HK-2 (cell line): ENCODE measurements around the gene NLRP1.

Experiments
- DNase-seq: peaks from one replicate; pipeline ENCODE4 v3.0.0-alpha.2; 2018; ENCODE audit not compliant: unreplicated experiment

The NLRP1 gene

GRCh38 chr17:5557485-5557884 lies 26.8 kb downstream of the NLRP1 start:
- peak; percentile 54 for DNase-seq

DNA sequence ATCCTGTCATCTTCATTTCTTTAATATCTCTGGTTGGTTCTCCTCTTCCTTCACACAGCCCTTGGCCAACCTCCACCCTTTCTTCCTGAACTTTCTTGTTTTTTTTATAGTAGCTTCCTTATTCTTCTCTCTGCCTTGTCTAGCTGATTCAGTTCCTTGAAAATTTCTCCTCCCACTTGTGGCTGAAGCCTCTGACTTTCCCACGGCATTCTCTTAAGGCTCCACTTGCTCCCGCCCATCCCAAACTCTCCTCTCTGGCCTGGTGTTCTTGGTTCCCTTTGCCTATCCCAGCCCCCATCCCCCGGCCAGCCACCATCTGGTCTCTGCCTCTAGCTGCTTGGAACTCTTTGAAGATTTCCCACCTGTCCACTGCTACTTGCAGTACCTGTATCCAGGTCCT lies 29.1 kb downstream of the NLRP1 start:
- peak; percentile 60 for DNase-seq

- DNase-seq: no peak
Observed at GRCh38 chr17:5553479-5553878, 30.8 kb downstream of the NLRP1 start.

- DNase-seq: no peak
Observed at GRCh38 chr17:5552841-5553240, 31.5 kb downstream of the NLRP1 start.

DNA sequence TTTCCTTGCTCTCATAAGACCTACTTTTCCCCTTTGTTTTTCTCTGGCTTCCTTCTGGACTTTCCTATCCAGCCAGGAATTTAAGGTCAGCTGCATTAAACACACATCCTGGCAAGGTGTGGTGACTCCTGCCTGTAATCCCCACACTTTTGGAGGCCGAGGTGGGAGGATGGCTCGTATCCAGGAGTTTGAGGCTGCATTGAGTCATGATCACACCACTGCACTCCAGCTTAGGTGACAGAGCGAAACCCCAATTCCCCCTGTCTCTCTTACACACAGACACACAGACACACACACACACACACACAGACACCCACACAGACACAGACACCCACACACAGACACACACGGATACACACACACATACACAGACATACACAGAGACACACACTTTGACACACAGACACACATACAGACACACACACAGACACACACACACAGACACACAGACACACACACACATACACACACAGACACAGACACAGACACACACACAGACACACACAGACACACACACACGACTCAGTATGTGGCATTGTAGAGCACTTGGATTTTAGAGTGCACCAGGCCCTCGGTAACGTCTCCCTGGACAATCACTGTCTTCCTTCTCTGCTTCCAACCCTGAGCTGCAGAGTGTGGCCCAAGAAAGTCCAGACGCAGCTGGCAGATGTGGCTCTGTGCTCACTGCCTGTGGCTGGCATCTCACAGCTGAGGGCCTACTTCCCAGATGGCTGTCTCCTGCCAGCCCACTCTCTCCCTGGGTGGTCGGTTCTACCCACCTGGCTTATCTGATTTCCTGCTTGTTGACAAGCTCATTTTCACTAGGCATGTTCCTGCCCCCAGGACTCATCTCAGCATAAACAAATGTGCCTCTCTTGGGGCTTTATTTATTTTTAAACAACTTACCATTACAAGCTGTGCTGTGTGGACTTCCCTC lies 39.0 kb downstream of the NLRP1 start:
- peak; percentile 34 for DNase-seq

DNA sequence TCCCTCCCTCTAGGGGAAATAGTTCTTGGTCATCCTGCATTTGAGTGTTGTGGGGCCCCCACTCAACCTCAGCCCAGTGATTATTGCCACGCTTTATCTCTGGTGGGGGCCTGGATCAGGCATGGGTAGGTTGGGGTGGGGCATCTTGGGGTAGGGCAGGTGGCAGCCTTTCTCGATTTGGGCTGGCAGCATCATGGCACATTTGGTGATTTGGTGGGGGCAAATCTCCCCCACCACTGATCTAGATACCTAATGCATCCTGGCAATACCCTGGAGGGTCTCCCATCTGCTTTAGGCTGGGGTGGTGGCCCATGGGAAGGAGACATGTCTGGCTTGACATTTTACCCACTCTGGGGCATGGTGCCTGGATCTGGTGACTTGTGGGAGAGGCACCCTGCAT lies 40.2 kb downstream of the NLRP1 start:
- DNase-seq: no peak

GRCh38 chr17:5541610-5542202 lies 42.6 kb downstream of the NLRP1 start:
- DNase-seq: no peak

GRCh38 chr17:5540321-5540720 lies 44.0 kb downstream of the NLRP1 start:
- no peak for DNase-seq

DNA sequence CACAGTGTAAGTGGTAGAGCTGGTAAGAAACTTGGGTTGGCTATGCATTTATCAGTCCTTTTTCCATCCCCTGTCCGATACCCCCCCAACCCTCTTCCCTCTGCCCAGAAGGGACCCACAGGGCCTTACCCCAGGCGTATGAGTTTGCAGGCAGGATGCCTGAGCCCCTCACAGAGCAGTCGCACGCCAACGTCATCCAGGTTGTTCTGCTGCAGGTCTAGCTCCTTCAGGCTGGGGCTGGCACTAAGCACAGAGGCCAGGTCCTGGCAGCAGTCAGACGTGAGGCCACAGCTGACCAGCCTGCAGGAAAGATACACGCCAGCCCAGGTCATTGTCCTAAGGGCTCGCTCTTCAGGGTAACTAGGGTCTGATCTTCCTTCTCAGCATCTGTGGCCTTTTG lies 45.0 kb downstream of the NLRP1 start:
- no peak for DNase-seq

- DNase-seq: no peak
Observed at GRCh38 chr17:5536866-5537650, 47.3 kb downstream of the NLRP1 start.

DNA sequence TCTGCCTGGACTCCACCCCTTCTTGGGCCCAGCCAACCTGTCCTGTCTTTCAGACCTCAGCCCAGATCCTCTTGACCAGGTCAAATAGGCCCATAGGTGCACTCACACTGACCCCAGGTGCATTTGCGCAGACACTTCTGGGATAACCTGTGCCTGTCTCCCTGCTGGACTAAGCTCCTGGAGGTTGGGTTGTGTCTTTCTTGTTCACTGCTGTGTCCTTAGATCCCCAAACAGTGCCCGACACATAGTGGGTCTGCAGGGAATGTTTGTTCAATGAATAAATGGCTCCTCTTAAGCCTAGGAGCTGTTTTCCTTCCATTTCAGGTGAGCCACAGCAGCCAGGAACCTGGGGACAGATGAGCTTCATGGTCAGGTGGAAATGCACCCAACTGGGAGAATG lies 48.9 kb downstream of the NLRP1 start:
- DNase-seq: no peak

DNA sequence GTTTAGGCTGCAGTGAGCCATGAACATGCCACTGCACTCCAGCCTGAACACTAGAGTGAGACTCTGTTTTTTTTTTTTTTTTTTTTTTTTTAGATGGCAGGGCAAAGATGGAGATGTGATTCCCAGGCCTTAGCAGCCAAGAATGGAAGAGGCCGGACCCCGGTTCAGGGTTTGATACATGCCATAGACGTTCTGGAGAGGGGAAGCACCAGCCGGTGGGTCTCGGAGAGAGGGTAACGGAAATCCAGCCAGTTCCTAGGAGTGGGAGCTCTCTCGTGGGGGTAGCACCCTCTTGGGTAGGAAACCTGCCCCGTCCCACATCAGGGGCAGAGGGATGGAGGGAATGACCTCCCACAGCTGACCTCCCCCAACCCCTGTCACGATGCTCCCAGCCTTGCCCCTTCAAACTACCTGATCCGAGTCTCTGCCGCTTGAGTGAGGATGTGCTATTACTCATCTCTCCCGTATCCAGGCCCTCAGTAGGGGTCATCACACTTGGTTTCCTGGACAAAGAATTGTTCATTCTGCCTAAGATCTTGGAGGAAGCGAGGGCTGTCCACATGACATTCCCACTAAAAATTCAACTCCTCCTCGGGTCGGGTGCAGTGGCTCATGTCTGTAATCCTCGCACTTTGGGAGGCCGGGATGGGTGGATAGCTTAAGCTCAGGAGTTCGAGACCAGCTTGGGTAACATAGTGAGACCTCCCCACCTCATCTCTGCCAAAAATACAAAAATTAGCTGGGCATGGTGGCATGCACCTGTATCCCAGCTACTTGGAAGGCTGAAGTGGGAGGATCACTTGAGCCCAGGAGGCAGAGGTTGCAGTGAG lies 50.6 kb downstream of the NLRP1 start:
- DNase-seq: peak; percentile 39

DNA sequence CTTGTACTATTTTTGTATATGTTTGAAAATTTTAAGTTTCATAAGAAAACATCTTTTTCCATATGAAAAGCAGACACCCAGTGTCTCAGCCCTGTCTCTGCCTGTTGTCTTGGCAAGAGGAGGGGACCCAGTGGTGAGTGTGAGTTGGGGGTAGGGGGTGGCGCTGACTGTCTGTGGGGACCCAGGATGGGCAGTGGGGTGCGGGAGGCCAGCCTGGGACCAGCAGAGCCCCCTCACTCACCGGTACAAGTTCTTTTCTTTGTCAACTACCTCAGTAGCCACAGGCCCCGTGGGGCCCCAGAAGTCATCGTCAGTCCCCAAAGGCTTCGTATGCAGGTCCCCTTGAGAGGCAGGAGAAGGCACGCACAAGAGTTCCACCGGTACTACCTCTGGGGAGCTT lies 51.7 kb downstream of the NLRP1 start:
- no peak for DNase-seq

- DNase-seq: no peak
Observed at GRCh38 chr17:5531085-5531418, 53.3 kb downstream of the NLRP1 start.

- DNase-seq: no peak
Observed at GRCh38 chr17:5530265-5531084, 53.8 kb downstream of the NLRP1 start.

DNA sequence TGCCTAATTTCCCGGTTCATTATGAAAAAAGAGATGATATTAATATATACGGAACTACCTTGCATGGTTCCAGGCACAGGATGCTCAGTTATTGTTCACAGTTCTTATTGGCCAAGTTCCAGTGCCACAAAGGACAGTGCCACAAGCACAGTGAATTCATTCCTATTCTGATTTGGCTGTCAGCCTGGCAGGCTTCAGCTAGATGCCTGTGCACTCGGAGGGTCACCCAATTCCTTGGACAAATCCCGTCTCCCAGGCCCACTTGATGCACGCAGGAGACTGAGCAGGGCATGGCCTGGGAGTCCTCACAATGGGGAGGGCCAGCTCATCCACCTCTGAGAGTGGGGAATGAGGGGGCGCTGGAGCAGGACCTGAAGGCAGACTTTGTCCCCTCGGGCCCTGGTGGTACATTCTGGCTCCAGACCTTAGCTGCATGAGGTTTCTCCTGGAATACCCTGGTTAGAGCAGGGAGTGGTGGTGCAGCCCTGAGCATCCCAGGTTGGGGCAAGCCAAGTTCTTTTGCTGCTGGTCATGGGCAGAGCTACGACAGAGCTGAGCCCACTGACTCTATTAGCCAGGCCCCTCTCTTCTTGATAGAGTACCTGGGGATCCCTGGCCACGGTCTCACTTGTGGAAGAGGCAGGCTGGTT lies 56.6 kb downstream of the NLRP1 start:
- DNase-seq: no peak

- peak; percentile 91 for DNase-seq
Observed at GRCh38 chr17:5526821-5527598, 57.3 kb downstream of the NLRP1 start.

DNA sequence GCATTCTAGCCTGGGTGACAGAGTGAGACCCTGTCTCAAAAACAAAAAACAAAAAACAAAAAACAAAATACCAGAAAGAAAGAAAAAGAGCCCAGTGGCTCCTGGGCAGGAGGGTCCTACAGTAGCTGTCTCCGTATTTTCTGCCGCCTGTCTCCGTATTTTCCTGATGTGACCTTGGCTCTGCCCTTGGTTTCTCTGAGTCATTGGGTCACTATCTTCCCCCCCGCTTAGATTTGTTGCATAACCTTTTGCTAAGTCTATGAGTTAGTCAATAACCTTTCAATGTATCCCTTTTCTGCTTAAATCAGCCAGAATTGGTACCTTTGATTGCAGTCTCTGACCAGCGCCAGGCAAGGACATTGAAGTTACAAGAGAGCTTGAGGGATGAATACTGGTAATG lies 61.1 kb downstream of the NLRP1 start:
- DNase-seq: no peak

DNA sequence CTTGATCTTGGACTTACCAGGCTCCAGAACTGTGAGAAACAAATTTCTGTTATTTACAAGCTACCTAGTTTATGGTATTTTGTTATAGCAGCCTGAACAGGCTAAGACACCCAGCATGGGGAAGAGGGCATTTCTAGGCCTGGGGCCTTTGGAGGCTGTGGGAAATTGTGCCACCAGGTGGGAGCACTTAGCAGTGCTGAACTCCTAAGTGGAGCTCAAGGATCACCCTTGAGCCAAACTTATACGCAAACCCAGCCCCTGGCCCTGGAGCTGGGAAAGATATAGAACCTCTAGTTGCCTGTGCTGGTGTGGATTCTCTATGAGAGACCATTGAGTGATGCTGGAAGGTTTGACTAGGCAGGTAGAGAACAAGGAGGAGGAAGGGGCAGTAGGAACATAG lies 61.8 kb downstream of the NLRP1 start:
- DNase-seq: no peak
